Natural killer cell (primary cell): ENCODE results near the gene LUC7L. TPM values are rescaled to one million over a fixed set of nuclear protein-coding genes. Genes with fewer than 3 reads are reported as not detected.

Experiments
- ATAC-seq, 3 donors: fragments of 150-1000 bp in 2 of 3; fragments of 200-7000 bp in 1 of 3; cut with Tn5 transposase; 1 replicate in 1 of 3; 2 replicates in 2 of 3; pipeline ENCODE4 v1.10.0; 2021; ENCODE audit warnings: mild to moderate bottlenecking in 2 of 3, moderate library complexity in 2 of 3
- DNase-seq, 2 donors: peaks; one replicate each; pipeline versions ENCODE4 v3.0.0 to v3.0.0-alpha.2; 2013 to 2021; ENCODE audit warnings: mixed read lengths in 1 of 2
- H3K27ac ChIP-seq: one replicate; pipeline ENCODE4 v1.5.1; 2013; ENCODE audit warnings: mild to moderate bottlenecking, low read length
- H3K27me3 ChIP-seq: one replicate; pipeline ENCODE4 v1.6.1; 2013; ENCODE audit warnings: low read length; ENCODE audit not compliant: control insufficient read depth, insufficient read depth
- H3K36me3 ChIP-seq: one replicate; pipeline ENCODE4 v1.6.1; 2013; ENCODE audit warnings: low read length; ENCODE audit not compliant: control insufficient read depth, insufficient read depth
- H3K4me1 ChIP-seq: one replicate; pipeline ENCODE4 v1.6.1; 2013; ENCODE audit warnings: low read length; ENCODE audit not compliant: control insufficient read depth, insufficient read depth
- H3K4me3 ChIP-seq: one replicate; pipeline ENCODE4 v1.5.1; 2013; ENCODE audit warnings: low read length
- H3K9me3 ChIP-seq: one replicate; pipeline ENCODE4 v1.6.1; 2013; ENCODE audit warnings: low read length; ENCODE audit not compliant: control insufficient read depth, insufficient read depth
- H3K27ac Mint-ChIP-seq, 2 donors: one replicate each; pipeline ENCODE4 v1.8.0; 2022; ENCODE audit warnings: mild to moderate bottlenecking in 2 of 2, mixed read lengths in 2 of 2, moderate library complexity in 1 of 2
- H3K27me3 Mint-ChIP-seq, 2 donors: one replicate each; pipeline ENCODE4 v1.8.0; 2022; ENCODE audit warnings: low read depth in 2 of 2, mixed read lengths in 2 of 2
- H3K36me3 Mint-ChIP-seq: one replicate; pipeline ENCODE4 v1.8.0; 2022; ENCODE audit warnings: mixed read lengths
- H3K4me1 Mint-ChIP-seq, 2 donors: one replicate each; pipeline ENCODE4 v1.8.0; 2022; ENCODE audit warnings: mixed read lengths in 2 of 2
- H3K4me3 Mint-ChIP-seq: one replicate; pipeline ENCODE4 v1.8.0; 2022; ENCODE audit warnings: mild to moderate bottlenecking, moderate library complexity, mixed read lengths
- H3K9me3 Mint-ChIP-seq, 2 donors: one replicate each; pipeline ENCODE4 v1.8.0; 2022; ENCODE audit warnings: mixed read lengths in 2 of 2
- WGBS: methylation state at CpG from one replicate; pipeline ENCODE4 v1.1.7; 2013; ENCODE audit warnings: missing lambda C conversion rate; ENCODE audit not compliant: insufficient coverage; 5-methylcytosine and 5-hydroxymethylcytosine counted together
- intact Hi-C: fragments of 100-400 bp; cut with micrococcal nuclease; formaldehyde crosslinking; loops from one replicate; pipeline ENCODE4 v1.14.2; 2022
- total RNA-seq, 4 donors: library from RNA; stranded (reverse); fragments of 120-200 nt in 1 of 4; gene quantifications; one replicate each; pipeline versions ENCODE4 v1.2.3 to v1.2.4, GENCODE V29; 2013 to 2022
- TF ChIP-seq, protein P1 (sequence below): fragments of 200-600 bp; IDR thresholded peaks from one replicate; pipeline ENCODE4 v1.8.0; 2022; ENCODE audit warnings: antibody characterized with exemption

Gene LUC7L
- total RNA-seq, 3 donors from 2014 or later (not counting 1 experiment from before 2014, with no cell fraction given) = 129 to 168 (median 153) TPM

DNA sequence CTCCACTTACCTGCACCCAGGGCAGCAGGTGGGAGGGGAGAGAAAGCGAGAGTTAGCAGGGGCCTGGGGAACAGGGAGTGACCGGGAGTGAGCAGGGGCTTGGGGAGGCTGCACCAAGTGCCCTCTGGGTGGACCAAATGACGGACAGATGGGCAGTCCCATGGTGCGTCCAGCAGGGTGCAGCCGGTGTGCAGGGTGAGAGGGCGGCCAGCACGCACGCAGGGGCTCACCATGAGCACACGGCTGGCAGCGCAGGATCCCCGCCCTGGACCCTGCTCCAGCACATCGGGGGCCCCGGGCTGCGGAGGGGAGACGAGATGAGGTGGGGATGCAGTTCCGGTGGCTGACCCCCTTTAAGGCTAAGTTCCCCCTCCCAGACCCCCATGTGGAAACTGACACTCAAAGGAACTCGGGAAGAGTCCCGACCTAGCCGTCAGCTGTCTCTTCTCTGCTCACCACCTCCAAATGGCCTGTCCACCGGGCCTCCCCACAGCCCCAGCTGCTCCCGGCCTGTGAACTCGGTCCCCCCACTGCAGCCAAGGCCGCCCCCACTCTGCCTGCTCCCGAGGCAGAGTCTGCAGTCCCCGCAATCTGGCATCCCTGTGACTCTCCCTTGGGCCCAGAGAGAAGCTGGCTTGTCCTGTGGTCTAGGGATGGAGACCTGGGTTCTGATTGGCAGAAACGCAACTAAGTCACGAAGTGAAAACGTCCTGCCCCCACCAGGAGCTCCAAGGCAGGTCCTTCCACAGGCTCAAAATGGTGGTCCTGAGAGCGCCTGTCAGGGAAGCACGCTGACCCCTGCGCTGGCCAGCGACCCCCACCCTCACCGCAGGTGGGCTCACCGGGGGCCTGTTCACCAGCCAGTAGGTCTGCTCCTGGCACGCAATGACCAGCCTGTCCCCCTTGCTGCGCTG, 43.6 kb upstream of the LUC7L start:
- intact Hi-C loops = no loop called here

DNA sequence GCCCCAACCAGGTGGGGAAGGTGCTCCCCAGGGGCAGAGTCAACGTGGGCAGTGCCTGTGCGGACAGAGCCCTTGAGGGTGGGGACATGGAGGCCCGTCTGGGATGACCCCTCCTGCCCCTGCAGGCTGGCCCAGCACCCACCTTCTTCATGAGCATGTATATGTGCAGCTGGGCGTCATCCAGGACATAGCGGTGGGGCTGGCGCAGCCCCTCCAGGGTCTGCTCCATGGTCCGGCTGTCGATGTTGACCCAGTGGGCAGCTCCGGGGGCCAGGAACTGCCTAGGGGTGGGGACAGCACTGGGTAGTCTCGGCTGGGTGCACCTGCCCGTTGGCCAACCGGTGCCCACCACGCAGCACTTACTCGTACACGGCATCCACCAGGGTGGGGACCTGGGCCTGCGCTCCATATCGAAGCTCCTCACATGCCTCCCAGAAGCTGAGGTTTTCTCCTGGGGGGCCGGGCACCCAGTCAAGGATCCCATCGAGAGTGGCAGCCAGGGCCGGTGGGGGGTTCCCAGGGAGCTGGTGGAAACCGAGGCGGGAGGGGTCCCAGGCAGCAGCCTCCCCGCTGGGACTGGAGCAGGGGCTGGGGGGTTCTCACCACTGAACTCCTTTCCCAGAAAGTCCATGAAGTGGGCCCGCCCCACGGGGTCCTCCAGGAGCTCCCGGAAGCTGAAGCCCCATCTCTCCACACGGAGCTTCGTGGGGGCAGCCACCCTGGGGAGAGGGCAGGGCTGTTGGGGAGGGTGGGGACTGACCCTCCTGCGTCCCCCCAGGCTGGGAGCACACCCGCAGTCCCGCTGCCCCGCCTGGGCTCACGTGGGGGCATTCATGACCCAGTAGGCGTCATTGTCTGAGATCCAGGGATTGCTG, 41.4 kb upstream of the LUC7L start:
- H3K27ac ChIP-seq = no peak overlapping the region
- DNase-seq (no peak), ATAC-seq (no peak)
- H3K9me3 ChIP-seq = no peaks in the 10 kb centered on the region
- Mint-ChIP-seq H3K36me3 (no peaks in the 10 kb centered on the region), H3K27ac (no peak overlapping the region), H3K27me3 (peaks cover 0 to 4% of the 10 kb centered on the region in 2 donors), H3K4me3 (no peak overlapping the region), H3K9me3 (no peaks in the 10 kb centered on the region), H3K4me1 (peaks cover 0 to 21% of the 10 kb centered on the region in 2 donors)
- no peaks in the 10 kb centered on the region for H3K36me3 ChIP-seq
- peaks cover 7% of the 10 kb centered on the region for H3K4me1 ChIP-seq
- TF ChIP-seq, protein P1, sequence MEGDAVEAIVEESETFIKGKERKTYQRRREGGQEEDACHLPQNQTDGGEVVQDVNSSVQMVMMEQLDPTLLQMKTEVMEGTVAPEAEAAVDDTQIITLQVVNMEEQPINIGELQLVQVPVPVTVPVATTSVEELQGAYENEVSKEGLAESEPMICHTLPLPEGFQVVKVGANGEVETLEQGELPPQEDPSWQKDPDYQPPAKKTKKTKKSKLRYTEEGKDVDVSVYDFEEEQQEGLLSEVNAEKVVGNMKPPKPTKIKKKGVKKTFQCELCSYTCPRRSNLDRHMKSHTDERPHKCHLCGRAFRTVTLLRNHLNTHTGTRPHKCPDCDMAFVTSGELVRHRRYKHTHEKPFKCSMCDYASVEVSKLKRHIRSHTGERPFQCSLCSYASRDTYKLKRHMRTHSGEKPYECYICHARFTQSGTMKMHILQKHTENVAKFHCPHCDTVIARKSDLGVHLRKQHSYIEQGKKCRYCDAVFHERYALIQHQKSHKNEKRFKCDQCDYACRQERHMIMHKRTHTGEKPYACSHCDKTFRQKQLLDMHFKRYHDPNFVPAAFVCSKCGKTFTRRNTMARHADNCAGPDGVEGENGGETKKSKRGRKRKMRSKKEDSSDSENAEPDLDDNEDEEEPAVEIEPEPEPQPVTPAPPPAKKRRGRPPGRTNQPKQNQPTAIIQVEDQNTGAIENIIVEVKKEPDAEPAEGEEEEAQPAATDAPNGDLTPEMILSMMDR = no peak
- intact Hi-C loops = no loop called here
- no peak overlapping the region for H3K4me3 ChIP-seq
- WGBS = 92% methylated on average over 34 of the region's 34 CpGs
- H3K27me3 ChIP-seq = peaks cover 7% of the 10 kb centered on the region

More for the DNA sequence above, 43.6 kb upstream of the LUC7L start:
- peaks cover 0 to 10% of the 10 kb centered on the region in 2 donors for H3K4me1 Mint-ChIP-seq
- WGBS = 93% methylated on average over 31 of the region's 36 CpGs
- peaks cover 7% of the 10 kb centered on the region for H3K4me1 ChIP-seq
- DNase-seq = no peak
- H3K4me3 ChIP-seq = no peak overlapping the region
- no peaks in the 10 kb centered on the region for H3K36me3 Mint-ChIP-seq
- no peaks in the 10 kb centered on the region for H3K9me3 Mint-ChIP-seq
- ATAC-seq = no peak
- no peak overlapping the region for H3K4me3 Mint-ChIP-seq
- no peaks in the 10 kb centered on the region for H3K36me3 ChIP-seq
- H3K27me3 Mint-ChIP-seq = peaks cover 0 to 12% of the 10 kb centered on the region in 2 donors
- H3K27ac Mint-ChIP-seq = no peak overlapping the region
- H3K9me3 ChIP-seq = no peaks in the 10 kb centered on the region
- no peak overlapping the region for H3K27ac ChIP-seq
- H3K27me3 ChIP-seq = peaks cover 11% of the 10 kb centered on the region
- TF ChIP-seq, protein P1 = no peak

DNA sequence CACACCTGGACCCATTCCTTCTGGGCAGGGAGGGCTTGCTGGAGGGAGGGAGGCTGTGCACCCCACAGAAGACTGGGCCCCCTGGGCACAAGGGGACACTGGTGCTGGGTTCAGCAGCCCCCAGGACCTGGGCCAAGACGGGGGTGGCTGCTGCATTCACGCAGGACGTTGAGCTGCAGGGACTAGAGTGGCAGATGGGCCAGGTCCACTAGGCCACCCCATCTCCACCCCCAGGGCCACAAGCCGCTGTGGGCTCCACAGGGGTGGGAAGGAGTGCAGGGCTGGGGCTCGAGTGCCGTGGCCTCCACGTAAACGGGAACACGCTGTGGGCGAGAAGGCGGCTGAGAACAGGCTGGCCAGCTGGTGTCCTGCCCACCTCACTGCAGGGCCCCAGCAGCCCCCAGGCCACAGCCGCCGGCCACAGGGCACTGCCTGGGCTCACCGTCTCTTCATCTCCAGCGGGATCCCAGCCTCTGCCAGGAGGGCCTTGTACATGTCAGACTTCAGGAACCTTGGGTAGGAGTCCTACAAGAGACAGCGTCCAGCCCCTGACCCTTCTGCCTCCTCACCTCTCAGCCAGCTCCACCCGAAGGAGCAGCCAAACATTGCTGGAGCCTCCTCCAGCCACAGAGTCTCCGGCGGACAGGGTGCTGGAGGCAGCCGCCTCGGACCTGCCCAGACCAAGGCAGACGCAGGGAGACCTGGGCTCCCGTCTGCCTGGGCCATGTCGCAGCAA, 40.0 kb upstream of the LUC7L start:
- no peaks in the 10 kb centered on the region for H3K36me3 Mint-ChIP-seq
- Histone ChIP-seq H3K9me3 (no peaks in the 10 kb centered on the region), H3K27me3 (peaks cover under 1% of the 10 kb centered on the region), H3K27ac (no peak overlapping the region), H3K4me3 (no peak overlapping the region), H3K4me1 (no peaks in the 10 kb centered on the region), H3K36me3 (peaks cover 3% of the 10 kb centered on the region)
- no peak for ATAC-seq
- DNase-seq = no peak
- intact Hi-C loops = no loop called here
- WGBS = 92% methylated on average over 24 of the region's 24 CpGs
- H3K27me3 Mint-ChIP-seq = no peaks in the 10 kb centered on the region
- no peak overlapping the region for H3K27ac Mint-ChIP-seq
- TF ChIP-seq, protein P1 = no peak
- H3K9me3 Mint-ChIP-seq = no peaks in the 10 kb centered on the region
- no peak overlapping the region for H3K4me3 Mint-ChIP-seq
- peaks cover 0 to 16% of the 10 kb centered on the region in 2 donors for H3K4me1 Mint-ChIP-seq
